GOT3 (cell line): ENCODE results near the gene TP53TG5.
"Not testable (repeated sequence)": the region's sequence is repeated elsewhere in the genome, so short reads cannot be mapped to it uniquely, and the experiment has no call there.

ENCODE experiments used
- DNase-seq: peaks from one replicate; lab custom pipeline; 2025; ENCODE audit warnings: mixed read lengths; lab: John Stamatoyannopoulos, UW

The TP53TG5 gene

DNA sequence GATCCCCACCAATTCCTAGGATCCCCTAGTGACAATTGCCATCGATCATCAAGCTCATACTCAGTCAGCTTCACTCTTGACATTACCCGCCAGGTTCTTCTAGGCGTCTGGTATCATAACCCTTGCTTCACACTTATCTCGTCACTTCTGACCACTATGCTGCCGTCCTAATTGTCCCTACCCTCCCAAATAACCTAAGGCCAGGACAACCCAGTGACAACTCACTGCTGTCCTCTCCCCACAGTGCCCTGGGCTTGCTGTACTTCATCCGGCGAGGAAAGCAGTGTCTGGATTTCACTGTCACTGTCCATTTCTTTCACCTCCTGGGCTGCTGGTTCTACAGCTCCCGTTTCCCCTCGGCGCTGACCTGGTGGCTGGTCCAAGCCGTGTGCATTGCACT lies 11.5 kb downstream of the TP53TG5 start:
- no peak for DNase-seq

DNA sequence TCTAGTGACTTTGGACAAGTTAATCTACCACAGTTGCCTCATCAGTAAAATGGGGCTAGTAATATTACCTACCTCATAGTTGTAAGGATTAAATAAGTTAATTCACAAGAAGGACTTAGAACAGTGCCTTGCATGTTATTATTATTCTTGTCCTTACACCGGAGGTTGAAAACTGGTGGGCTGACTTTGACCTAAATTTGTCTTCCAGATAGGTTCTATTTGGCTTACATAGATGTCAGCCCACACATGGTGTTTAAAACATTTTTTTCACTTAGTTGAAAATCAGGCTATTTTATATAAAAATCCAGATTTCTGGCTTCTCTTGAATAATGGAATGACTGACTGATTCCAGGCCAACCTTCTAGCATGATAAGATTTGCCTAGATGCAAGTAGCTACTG lies 11.9 kb downstream of the TP53TG5 start:
- no peak for DNase-seq

- DNase-seq, result no peak
Measured at GRCh38 chr20:45365444-45365970, 12.6 kb downstream of the TP53TG5 start.

GRCh38 chr20:45363611-45364492 lies 14.3 kb downstream of the TP53TG5 start:
- no peak for DNase-seq

GRCh38 chr20:45362804-45363610 lies 15.1 kb downstream of the TP53TG5 start, which contains the start of gene SYS1:
TSS of gene SYS1 (plus strand) at chr20:45363156. CDS start at chr20:45363532, 376 bp downstream.
- peak; percentile 98 for DNase-seq

GRCh38 chr20:45361793-45362192 lies 16.3 kb downstream of the TP53TG5 start:
- no peak for DNase-seq

DNA sequence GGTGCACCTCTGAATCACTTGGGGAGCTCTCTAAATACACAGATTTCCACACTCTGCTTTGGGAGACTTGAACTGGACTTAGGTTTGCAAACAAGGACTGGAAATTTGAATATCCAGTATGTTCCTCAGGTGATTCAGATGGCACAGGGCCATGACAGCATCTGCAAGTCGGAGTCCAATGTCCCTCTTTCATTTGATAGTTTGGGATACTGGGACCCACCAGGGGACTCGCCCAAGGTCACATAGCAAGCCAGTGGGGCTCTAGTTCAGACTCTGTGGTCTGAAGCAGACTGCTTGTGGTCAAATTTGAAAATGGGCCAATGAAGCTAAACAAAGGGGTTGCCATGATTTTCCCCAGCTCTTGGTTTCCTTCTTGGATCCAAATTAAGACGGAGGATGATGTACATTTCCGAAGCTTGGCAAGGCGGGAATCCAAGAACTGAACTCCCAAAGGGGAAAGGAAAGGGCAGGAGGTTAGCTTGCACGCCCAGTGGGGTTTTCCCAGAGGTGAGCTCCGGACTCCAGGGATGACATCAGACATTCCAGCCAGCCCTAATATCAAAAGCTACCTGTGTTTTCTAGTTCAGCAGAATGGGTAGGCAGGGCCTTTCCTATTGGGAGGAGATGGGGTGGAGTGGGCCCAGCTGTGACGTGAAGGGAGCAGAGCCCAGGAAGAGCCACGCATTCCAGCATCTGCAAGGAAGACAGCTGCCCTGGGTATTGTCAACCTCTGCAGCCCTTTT lies 18.5 kb downstream of the TP53TG5 start:
- no peak for DNase-seq

GRCh38 chr20:45359069-45359405 lies 19.1 kb downstream of the TP53TG5 start:
- no peak for DNase-seq

DNA sequence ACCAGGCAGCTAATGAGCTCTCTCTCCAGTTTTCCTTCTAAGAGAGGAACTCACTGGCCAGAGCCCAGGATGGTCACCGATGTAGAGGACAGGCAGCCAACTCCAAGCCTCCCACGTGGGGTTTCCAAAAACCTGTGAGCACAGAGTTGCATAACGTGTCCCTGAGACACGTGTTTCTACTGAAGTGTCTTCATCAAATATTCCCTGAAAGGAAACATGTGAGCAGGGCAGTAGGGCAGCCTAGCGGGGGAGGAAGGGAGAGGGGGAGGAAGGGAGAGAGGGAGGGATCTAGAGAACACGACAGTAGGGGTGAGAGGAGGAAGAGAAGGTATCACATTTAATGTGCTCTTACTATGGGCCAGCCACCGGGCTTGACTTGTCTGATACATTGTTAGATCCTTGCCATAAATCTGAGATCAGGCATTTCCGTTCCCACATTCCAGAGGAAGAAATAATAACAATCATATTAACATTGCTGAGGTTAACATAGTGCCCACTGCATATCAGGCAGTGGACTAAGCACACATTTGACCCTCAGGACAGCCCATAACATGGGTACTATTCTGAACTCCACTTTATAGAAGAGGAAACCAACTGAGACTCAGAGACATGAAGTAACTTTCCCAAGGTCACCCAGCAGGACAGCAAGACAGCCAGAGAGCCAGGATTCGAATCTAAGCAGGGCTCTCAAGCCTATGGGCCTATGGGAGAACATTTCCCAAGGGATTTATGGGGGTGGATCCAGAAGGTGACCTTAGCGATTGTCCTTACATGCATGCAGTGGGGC lies 19.6 kb downstream of the TP53TG5 start:
- DNase-seq, result no peak

DNA sequence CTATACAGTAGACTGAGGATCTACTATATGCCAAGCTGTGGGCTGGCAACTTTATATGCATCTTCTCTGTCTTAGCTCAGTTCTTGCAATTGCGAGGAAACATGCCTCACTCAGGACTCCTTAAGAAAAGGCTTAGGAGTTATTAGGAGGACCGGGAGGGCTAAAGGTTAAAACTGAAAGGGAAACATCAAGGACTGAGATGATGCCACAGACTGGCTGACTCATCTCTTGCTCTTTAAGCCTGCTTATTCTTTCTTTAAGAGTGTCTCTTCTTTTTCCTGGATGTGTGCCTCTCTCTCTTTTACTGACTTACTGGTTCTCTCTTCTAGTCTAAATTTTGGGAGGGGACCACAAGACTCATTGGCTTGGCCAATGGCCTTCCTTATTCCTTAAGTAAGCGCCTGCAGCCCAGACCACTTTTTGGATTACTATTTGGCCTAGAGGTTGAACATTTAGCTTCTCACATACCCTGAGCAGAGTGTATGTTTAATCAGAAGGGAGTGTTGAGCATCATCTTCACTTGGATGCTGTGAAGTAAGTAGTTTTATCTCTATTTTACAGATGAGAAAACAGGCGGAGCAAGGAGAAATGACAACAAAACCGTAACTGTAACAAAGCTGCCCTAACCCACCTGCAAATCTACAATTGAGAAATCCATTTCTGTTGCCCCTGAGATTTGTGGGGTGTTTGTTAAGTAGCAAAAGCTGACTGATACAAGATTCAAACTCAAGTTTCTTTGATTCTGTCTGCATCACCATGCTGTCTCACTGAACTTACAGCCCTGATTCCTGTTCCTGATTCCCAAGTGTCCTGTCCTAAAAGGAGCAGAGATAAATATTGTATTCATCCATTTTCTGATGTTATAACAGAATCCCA lies 22.7 kb downstream of the TP53TG5 start:
- no peak for DNase-seq

GRCh38 chr20:45354423-45355208 lies 23.5 kb downstream of the TP53TG5 start:
- no peak for DNase-seq

DNA sequence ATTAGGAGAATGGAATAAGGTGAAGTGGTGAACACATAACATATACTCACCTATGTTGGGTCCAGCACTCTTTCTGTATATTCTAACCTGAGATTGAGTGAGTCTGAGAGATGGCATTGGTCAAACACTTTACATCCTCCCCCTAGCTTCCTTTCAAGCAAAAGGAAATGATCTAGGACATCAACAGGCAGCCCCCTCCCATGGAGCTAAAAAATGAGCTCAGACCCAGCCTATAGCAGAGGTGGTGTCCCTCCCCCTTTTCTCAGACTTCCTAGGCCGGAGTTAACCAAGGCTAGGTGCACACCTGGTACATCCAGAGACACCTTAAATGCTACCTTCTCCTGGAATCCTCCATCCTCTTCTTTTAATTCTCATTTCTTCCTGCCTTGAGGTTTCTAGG lies 24.4 kb downstream of the TP53TG5 start:
- DNase-seq, result no peak

GRCh38 chr20:45352729-45353128 lies 25.4 kb downstream of the TP53TG5 start:
- DNase-seq, result no peak

DNA sequence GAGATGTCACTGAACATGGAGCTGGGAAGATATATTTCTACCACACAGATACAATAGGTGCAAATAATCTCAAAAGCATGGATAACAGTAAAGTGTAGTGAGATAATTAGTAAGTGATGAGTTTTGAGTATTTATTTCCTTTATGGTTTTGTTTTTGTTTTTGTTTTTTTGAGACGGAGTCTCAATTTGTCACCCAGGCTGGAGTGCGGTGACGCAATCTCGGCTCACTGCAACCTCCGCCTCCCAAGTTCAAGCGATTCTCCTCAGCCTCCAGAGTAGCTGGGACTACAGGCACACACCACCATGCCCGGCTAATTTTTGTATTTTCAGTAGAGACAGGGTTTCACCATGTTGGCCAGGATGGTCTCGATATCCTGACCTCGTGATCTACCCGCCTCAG lies 27.3 kb downstream of the TP53TG5 start:
- DNase-seq, result not testable (repeated sequence)

GRCh38 chr20:45350217-45350616 lies 27.9 kb downstream of the TP53TG5 start:
- DNase-seq, result no peak

GRCh38 chr20:45347936-45348778 lies 30.0 kb downstream of the TP53TG5 start, which contains the start of gene SDC4:
TSS of gene SDC4 (minus strand) at chr20:45348424. CDS start at chr20:45348384, 40 bp downstream.
- peak; percentile 64 for DNase-seq

DNA sequence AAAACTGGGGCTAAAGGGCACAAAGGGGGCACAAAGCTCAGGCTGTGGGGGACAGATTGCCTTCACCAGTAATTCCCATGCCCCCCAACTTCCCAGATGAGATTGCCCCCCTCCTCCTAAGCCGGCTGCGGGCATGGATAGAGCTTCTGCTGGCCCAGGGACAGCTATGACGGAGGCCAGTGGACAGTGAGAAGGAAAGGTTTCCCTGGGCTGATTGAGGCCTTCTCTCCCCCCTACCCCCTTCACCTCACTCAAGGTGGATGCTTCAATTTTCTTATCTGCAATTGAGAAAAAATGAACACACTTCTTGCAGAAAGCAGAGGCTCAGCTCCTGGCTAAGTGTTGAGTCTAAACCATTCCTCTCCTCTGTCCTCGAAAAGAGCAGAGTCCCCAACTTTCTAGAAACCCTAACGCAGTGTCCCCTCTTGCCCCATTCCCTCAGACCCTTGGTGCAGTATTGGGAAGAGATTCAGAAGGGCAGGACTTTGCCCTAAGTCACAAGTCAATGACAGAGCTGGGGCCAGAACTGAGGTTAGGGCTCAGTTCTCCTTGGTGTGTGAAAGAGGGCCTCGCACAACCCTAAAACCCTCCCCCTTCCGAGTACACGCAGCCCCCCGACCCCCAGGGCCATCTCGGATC lies 30.7 kb downstream of the TP53TG5 start:
- DNase-seq, result no peak

DNA sequence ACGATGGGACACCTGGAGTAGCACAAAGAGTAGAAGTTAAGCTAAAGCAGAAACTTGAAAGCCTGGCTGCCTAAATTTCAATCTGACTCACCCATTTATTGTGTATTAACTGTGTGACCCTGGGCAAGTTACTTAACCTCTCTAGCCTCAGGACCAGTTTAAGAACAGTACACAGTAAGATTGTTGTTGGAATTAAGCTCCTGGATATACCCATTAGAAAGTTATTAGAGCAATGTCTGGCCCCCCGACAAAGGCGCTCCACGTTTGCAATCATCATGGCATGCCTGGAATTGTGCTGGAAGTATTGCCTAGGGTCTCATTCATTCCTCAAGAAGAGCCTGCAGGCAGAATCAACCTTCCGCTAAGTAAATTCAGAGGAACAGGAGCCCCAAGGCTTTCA lies 31.3 kb downstream of the TP53TG5 start:
- DNase-seq, result no peak
